BJ (cell line): ENCODE data around the gene PTPRG. TPM values are rescaled to one million over a fixed set of nuclear protein-coding genes. Genes with fewer than 3 reads are reported as not detected.
A peak's percentile ranks its signal among the peaks of the same experiment; 100 is the strongest.

Experiments used
- CTCF ChIA-PET: fragments of 350-600 bp; formaldehyde crosslinking; extraction: SDS; loops from one replicate; lab custom pipeline; 2021; ENCODE audit warnings: antibody characterized with exemption, inconsistent platforms; lab: Yijun Ruan, JAX
- POLR2A ChIA-PET: fragments of 300-600 bp; sonication (Branson Sonifier 250); formaldehyde crosslinking; extraction: SDS; loops from one replicate; lab custom pipeline; 2021; ENCODE audit warnings: antibody characterized with exemption; lab: Charles Lee
- DNase-seq: peaks from one replicate; pipeline ENCODE4 v3.0.0-alpha.2; 2011; ENCODE audit warnings: low read depth
- H3K27me3 ChIP-seq: 2 replicates; pipeline ENCODE4 v1.6.0; 2011; ENCODE audit warnings: low read length; ENCODE audit not compliant: control insufficient read depth, insufficient read depth
- H3K36me3 ChIP-seq: 2 replicates; pipeline ENCODE4 v1.5.1; 2011; ENCODE audit warnings: low read length; ENCODE audit not compliant: control insufficient read depth, insufficient read depth
- H3K4me3 ChIP-seq: 2 replicates; pipeline ENCODE4 v1.5.1; 2011; ENCODE audit warnings: low read depth, mild to moderate bottlenecking, control low read depth, low read length
- CTCF ChIP-seq: IDR thresholded peaks from 2 replicates; pipeline ENCODE4 v1.5.1; 2011; ENCODE audit warnings: low read depth, mild to moderate bottlenecking, control low read depth, inconsistent platforms, low read length, moderate library complexity; ENCODE audit not compliant: insufficient read depth
- polyA plus RNA-seq: library from polyadenylated mRNA; depleted of rRNA; stranded (reverse); fragments of >200 nt; gene quantifications from 2 replicates; pipeline ENCODE4 v1.2.3, GENCODE V29; 2011

The PTPRG gene
- polyA plus RNA-seq, 1 experiment: 20.8 TPM

- ChIA-PET CTCF (interaction anchor here (1.2 kb wide), 1 partner anchor 11 kb away, joined by 3 read pairs; no protein-coding TSS in a partner anchor), POLR2A (no interaction called here)
- TF ChIP-seq CTCF: no peak
- Histone ChIP-seq H3K36me3 (no peaks in the 10 kb centered on the region), H3K27me3 (no peaks in the 10 kb centered on the region), H3K4me3 (no peak overlapping the region)
- DNase-seq: no peak
These were observed 386.1 kb downstream of the PTPRG start for GRCh38 chr3:61947456-61947855.

- ChIA-PET CTCF (interaction anchor here (0.6 to 1.0 kb wide), 2 partner anchors 13 to 32 kb away, joined by 3 to 4 read pairs; no protein-coding TSS in a partner anchor), POLR2A (no interaction called here)
- no peak overlapping the region for H3K4me3 ChIP-seq
- TF ChIP-seq CTCF: no peak
- H3K36me3 ChIP-seq: no peaks in the 10 kb centered on the region
- no peak for DNase-seq
- H3K27me3 ChIP-seq: no peaks in the 10 kb centered on the region
These were observed 387.4 kb downstream of the PTPRG start for GRCh38 chr3:61948699-61949305.

- ChIA-PET POLR2A (no interaction called here), CTCF (interaction anchor here (1.1 to 1.3 kb wide), 2 partner anchors 233 to 389 kb away, joined by 3 to 4 read pairs; no protein-coding TSS in a partner anchor)
- TF ChIP-seq CTCF: no peak
- no peaks in the 10 kb centered on the region for H3K36me3 ChIP-seq
- no peak for DNase-seq
- H3K4me3 ChIP-seq: no peak overlapping the region
- H3K27me3 ChIP-seq: no peaks in the 10 kb centered on the region
These were observed 392.7 kb downstream of the PTPRG start for GRCh38 chr3:61954097-61954540.

GRCh38 chr3:61955483-61955882 is 394.1 kb downstream of the PTPRG start:
- TF ChIP-seq CTCF: no peak
- no peak overlapping the region for H3K4me3 ChIP-seq
- no peak for DNase-seq
- H3K36me3 ChIP-seq: no peaks in the 10 kb centered on the region
- ChIA-PET POLR2A (no interaction called here), CTCF (interaction anchor here (1.0 to 1.3 kb wide), 2 partner anchors 10 to 391 kb away, joined by 3 read pairs; no protein-coding TSS in a partner anchor)
- H3K27me3 ChIP-seq: no peaks in the 10 kb centered on the region

- TF ChIP-seq CTCF: no peak
- H3K4me3 ChIP-seq: no peak overlapping the region
- POLR2A ChIA-PET: interaction anchor here (0.7 to 1.0 kb wide), 2 partner anchors 8 to 204 kb away, joined by 3 read pairs; no protein-coding TSS in a partner anchor
- DNase-seq: peak; percentile 51
- H3K27me3 ChIP-seq: no peaks in the 10 kb centered on the region
- CTCF ChIA-PET: interaction anchor here (0.6 to 1.0 kb wide), 4 partner anchors 11 to 231 kb away, joined by 3 read pairs; no protein-coding TSS in a partner anchor
- H3K36me3 ChIP-seq: no peaks in the 10 kb centered on the region
These were observed 394.9 kb downstream of the PTPRG start for GRCh38 chr3:61956236-61956635.
